ENCODE measurements around the gene SPAG17.

SPAG17 gene

GRCh38 chr1:118049981-118050380 is 135.0 kb downstream of the SPAG17 start:
- no peak for DNase-seq

GRCh38 chr1:118047650-118048224 is 137.3 kb downstream of the SPAG17 start:
- no peak for DNase-seq

- no peak for DNase-seq
Measured at GRCh38 chr1:118047006-118047649, 137.9 kb downstream of the SPAG17 start.

GRCh38 chr1:118043624-118044023 is 141.4 kb downstream of the SPAG17 start:
- no peak for DNase-seq

GRCh38 chr1:118042501-118042900 is 142.5 kb downstream of the SPAG17 start:
- no peak for DNase-seq

- no peak for DNase-seq
Measured at GRCh38 chr1:118039170-118039569, 145.9 kb downstream of the SPAG17 start.

- no peak for DNase-seq
Measured at GRCh38 chr1:118032883-118033282, 152.1 kb downstream of the SPAG17 start.

- no peak for DNase-seq
Measured at GRCh38 chr1:118028267-118028666, 156.8 kb downstream of the SPAG17 start.

- DNase-seq = no peak
Measured at GRCh38 chr1:118023199-118023598, 161.8 kb downstream of the SPAG17 start.

- DNase-seq = no peak
Measured at GRCh38 chr1:118021668-118022067, 163.4 kb downstream of the SPAG17 start.

GRCh38 chr1:118018060-118018459 is 167.0 kb downstream of the SPAG17 start:
- no peak for DNase-seq

GRCh38 chr1:118013938-118014337 is 171.1 kb downstream of the SPAG17 start:
- DNase-seq = no peak

- no peak for DNase-seq
Measured at GRCh38 chr1:118013336-118013735, 171.7 kb downstream of the SPAG17 start.

GRCh38 chr1:118012515-118013124 is 172.4 kb downstream of the SPAG17 start:
- DNase-seq = no peak

GRCh38 chr1:118008011-118008410 is 177.0 kb downstream of the SPAG17 start:
- DNase-seq = no peak

GRCh38 chr1:118007391-118007790 is 177.6 kb downstream of the SPAG17 start:
- DNase-seq = no peak

GRCh38 chr1:118004312-118004711 is 180.7 kb downstream of the SPAG17 start:
- no peak for DNase-seq

GRCh38 chr1:117985973-117986372 is 199.1 kb downstream of the SPAG17 start:
- DNase-seq = no peak

GRCh38 chr1:117985239-117985638 is 199.8 kb downstream of the SPAG17 start:
- no peak for DNase-seq

- DNase-seq = no peak
Measured at GRCh38 chr1:117981455-117982192, 203.4 kb downstream of the SPAG17 start.

GRCh38 chr1:117976381-117976780 is 208.6 kb downstream of the SPAG17 start:
- no peak for DNase-seq

GRCh38 chr1:117971777-117972176 is 213.3 kb downstream of the SPAG17 start:
- no peak for DNase-seq

- DNase-seq = no peak
Measured at GRCh38 chr1:117970252-117970651, 214.8 kb downstream of the SPAG17 start.

GRCh38 chr1:117967881-117968280 is 217.1 kb downstream of the SPAG17 start:
- DNase-seq = no peak
